GM21367 (cell line): ENCODE results near the gene PRAC1.

ENCODE experiments used
- ATAC-seq: cut with Tn5 transposase; IDR thresholded peaks from one replicate; pipeline ENCODE4 v1.9.1; 2021; ENCODE audit not compliant: unreplicated experiment

The PRAC1 gene

DNA sequence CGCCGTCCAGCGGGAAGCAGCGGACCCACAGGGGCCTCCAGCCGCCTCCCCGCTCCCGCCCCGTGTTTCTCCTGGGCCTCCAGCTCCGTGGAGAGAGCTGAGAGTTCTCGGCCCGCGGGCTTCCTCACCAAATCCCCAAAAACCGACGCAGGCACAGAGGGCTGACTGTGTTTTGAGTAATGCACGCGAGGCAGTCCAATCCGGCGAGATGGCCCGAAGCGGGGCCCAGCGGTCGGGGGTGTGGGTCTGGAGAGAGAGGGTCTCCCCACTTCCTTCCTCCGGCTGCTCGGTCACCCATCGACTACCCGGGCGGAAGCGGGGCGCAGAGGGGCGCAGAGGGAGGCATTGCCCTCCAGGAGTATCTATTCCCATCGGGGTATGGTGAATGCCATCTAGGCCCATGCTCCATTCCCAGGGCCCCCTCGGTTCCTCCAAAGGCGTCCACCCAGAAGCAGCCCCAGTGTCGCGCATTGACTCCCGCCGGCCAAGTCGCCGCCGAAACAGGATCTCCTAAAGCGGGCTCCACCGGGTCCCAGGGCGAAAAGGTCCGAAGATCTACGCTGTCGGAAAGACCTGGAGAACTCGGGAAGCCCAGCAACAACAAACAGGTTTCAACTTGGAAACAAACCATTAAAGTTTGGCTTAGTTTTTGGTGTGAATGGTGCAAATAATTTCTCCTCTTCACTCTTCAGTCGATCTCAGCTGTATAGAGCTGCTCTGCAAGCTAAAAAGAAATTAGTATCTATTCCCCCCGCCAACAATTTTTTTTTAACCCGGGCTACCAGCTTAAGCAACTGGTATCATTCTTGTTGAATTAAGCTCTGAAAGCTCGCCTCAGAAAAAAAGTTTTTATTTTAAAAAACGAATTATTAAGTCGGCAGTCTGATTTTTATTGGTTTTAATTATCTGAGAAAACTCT is 25.4 kb upstream of the PRAC1 start:
- ATAC-seq, result no peak

DNA sequence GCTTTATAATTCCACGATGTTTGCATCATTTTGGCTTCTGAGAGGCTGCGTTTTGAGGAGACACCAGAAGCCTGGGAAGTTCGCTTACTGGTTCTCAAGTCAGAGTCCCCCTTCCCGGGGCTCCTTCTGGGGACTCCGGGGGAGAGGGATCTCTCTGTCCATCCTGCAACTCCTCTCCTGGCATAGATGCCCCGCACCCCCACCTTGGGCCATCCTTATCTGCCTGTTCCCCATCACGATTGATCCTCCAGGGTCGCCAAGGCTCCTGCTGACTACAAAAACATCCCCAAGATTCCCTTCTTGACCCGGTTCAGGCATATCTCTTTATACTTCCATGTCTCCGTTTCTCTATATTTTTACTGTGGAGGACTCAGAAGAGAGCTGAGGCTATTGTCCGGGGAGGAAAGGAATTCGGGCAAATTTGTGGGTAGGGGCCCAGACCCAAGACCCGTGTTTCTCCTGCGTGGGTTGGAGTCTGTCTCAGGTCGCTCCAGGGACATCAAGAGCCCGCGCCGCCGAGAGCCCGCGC is 24.7 kb upstream of the PRAC1 start:
- no peak for ATAC-seq

DNA sequence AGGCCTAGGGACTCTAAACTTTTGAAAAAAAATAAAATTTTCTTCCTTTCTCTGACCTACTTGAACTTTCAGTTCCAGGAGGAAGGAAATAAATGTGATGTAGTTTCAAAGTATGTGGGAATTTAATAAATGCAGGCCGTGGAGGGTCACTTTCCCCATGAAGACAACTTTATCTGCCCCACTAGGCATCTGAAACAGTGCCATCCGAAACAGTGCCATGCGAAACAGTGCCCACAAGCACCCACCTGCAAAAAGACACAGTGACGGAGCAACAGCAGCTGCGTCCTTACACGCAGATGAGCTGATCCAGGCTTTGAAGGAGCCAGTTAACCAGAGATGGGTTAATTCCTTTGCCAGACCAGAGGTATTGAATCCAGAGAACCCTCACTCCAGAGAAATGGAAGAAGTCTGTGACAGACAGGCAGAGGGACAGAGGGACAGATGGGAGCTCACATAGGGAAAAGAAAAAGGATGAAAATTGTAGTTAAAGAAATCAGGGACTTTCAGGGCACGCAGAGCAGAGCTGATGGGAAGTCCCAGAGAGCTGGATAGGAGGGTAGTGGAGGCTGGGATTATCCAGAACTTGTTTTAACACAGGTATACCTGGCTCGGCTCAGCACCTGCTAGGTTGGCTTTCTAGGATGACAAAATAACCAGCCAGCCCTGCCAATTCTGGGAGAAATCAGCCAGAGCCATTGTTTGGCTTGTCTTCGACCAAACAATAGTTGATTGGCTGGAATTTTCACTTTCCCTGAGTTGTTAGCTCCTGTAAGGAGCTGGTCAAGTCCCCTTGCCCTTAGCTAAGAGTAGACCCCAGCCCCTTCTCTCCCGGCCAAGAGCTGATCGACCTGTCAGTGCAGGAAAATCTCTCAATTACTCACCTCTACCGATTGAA is 23.3 kb upstream of the PRAC1 start:
- no peak for ATAC-seq

DNA sequence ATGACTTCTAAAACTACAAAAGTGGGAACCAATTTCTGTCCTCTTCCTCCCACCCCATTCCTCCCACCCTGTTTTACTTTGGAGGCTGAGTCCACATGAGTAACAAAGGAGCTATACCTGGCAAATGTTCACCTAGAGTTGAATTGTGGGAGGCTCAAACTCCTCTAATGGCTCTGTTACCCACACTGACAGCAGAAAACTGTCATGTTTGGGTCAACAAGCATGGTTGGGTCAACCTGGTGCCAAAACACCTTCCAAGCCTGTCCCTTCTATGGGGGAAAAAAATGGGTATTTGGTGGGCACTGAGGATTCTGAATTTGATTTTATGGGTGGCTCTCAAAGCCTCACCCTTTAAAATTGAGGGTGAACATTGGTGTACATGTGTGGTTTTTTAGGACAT is 18.2 kb upstream of the PRAC1 start:
- ATAC-seq, result no peak

DNA sequence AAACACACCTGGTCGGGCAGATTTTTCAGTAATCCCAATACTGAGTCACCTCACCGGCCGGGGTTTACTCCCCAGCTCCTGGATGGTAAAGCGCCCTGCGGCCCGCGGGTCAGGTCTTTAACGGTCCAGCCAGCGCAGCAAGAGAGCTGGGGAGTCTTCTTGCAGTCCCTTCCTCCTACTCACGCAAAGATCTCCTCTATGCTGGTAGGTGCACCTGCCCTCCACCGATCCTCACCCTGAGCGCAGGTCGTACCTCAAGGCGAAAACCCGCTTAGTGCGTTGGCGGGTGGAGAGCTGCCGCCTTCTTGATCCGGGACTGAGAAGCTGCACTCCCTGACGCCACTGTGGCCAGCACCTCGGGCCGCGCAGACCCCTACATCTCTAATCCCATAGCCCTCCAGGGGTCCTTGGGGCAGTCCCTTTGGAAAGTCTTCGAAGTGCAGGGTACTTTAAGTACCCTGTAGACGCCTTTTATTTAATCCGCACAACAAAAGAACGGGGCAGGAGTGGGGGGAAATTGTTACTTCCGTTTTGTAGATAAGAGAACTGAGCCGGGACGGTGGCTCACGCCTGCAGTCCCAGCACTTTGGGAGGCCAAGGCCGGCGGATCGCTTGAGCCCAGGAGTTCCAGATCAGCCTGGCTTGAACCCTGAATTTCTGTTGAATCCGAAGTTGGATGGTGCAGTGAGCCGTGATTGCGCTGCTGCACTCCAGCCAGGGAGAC is 16.6 kb upstream of the PRAC1 start:
- no peak for ATAC-seq

DNA sequence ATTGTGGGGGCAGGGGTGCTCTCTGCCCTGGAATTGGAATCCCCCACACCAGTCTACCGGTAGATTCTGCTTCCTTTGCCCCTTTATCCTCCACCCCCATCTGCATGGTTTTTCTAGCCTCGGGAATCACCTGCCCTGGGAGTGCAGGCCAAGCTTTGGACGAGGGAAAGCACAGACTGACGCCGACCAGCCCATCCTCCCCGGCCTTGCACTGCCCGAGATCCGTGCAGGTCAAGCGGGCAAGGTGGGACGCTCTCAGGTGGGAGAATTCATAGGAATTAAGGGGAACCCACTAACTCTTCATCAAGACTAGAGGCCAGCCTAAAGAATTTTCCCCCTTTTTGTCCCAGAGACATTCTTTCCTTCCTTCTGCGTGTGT is 16.1 kb upstream of the PRAC1 start:
- no peak for ATAC-seq

DNA sequence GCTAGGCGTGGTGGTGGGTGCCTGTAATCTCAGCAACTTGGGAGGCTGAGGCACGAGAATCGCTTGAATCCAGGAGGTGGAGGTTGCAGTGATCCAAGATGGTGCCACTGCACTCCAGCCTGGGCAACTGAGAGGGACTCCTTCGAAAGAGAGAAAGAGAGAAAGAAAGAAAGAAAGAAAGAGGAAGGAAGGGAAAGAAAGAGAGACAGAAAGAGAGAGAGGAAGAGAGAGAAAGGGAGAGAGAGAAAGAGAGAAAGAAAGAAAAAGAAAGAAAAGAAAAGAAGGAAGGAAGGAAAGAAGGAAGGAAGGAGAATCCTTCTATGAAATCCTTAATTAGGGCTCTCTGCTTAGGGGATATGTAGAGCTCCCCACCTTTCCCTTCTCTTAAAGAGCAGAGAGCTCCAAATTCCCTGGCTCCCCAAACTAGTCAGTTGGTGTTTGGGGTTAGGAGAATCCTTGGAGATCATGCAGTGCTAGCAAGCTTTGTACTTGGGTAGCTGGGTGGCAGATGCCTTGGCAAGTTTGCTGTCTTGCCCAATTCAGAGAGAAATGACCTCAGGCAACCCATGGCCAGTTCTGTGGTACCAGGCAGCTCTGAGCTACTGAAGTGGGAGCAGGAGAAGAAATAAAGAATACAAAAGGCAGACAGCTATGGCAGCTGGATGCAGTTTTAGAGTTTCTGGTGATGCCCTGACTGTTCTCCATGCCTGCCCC is 15.2 kb upstream of the PRAC1 start:
- no peak for ATAC-seq

DNA sequence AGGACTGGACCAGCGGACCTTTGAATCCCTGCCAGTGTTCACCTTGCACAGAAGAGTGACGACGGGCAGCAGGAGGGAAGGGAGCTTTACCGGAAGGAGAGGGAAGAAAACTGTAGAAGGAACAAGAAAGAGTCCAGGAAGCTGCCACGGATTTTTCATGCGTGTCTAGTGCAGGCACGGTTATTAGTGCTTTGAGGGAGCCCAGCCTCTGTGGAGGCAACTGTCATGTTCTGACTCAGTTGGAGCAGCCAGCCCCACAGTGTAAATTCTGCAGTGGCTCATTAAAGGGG is 12.7 kb upstream of the PRAC1 start:
- ATAC-seq, result no peak

DNA sequence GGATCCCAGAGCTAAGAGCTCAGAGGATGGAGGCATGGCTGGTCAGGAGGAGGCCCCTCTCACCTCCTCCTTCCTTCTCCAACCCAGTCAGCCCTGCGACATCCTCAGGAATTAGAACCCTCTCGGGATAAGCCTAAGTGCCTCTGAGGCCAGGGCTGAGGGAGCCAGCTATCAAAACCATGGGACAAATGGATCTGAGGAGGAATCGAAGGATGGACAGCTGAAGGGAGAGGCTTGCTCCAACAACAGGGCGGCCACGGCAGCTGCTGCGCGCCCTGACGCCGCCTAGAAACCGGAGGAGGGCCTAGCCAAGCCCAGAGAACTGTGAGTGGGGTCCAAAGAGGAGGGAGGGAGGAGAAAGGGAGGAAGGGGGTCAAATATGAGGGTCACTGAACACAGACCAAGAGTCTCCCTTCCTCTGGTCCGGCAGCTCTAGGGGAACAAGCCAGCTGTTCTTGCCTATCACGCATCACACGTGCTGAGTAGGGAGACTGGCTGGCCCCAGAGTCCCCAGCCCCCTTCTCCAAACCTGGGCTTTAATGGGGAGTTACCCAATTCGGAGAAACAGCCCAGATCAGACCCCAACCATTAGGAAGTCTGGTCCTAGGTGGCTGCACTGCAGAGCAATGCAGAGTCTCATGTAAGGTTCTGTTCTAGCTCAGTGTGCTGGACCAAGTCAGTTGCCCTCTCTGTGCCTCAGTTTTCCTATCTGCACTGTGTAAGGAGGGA is 12.2 kb upstream of the PRAC1 start:
- ATAC-seq, result no peak

DNA sequence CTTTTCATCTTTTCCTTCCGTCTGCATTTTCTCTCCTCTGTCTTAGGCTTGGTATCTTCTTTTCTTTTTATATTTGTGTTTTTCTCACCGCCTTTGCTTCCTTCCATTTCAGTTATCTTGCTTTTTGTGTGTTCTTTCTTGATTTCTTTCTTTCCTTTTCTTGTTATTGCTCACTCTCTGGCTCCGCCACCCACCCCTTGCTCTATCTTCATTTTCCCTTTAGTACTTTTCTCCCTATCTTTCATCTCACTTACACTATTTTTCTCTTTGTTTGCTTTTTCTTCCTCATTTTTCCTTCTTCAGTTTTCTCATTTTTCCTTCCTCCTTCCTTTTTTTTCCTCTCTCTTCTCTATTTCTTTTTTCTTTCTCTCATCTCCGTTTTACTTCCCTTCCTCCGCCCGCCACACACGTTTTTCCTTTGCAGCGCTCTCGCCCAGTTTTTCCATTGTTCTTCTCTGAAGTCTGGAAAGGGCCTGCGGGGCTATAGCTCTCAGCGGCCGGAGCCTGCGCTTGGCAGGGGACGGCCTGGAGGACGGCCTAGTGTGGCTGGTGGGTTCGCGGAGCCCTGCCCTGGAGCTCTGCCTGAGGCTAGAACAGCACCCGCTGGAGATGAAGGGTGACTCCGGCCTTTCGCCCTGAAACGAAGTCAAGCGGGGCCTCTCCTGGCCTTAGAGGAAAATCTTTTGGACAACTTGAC is 11.5 kb upstream of the PRAC1 start:
- no peak for ATAC-seq

DNA sequence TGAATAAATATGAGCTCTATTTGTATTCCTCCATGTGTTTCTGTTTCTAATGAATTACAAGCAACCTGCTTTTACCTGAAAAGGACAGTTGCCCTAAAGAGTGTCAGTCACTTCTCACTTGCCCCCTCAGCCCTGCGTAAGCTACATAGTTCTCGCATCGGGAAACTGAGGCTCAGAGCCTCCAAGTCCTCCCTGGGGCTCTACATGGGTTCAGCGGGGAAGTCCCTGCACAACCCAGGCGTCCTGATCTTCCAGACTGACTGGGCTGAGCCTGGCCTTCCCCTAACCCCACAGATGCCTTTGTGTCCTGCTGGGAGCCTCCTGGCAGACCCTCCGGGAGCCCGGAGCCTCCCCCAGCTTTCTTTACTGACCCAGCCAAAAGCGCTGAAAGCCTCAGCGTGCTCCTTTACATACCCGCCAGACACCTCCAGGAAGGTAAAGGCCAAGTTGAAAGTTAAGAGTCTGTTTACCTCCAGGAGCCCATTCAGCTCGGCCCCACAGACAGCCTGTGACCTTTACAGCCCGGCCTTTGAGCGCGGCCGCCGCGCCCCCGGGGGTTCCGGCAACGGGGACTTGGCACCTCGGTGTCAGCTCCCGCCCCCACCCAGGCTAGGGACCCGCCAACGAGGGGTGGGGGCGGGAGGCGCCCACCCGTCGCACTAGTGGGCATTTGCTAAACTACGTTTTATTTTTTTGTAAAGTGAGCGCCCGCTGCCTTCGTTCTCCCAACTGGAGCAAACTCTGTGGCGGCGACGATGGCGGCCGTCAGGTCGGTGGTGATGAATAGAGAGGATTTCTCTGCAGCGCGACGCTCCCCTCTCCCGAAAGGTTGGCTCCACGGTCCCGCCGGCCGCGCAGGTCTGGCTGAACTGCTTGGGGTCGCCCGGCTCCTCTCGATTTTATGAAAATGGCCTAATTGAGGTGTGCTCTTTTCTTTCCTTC is 10.6 kb upstream of the PRAC1 start:
- ATAC-seq, result no peak

DNA sequence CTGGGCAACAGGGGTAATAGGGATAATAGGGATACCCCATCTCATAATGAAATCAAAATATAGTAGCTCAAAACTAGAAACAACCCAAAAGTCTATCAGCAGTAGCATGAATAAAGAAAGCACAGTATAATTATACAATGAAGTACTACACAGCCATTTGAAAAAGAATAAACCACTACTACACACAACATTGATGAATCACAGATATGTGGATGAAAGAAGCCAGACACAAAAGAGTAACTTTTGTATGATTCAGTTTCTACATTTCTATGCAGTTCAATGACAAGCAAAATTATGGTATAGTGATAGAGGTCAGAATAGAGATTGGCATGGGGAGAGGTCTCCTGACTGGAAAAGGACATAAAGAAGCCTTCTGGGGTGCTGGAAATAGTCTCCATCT is 9.0 kb upstream of the PRAC1 start:
- no peak for ATAC-seq

DNA sequence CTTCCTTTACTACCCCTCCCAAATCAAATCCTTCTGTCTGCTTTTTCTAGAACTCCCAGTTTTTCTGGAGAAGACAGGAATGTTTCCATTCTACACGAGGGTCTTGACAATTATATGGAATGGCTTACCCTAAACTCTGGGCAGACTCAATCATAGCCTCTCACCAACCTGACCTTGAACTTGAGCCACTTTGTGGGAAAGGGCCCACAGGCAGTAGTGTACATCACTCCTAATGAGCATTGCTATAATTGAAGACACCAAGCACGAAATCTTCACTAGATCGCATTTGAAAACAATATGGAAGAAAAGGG is 7.9 kb upstream of the PRAC1 start:
- no peak for ATAC-seq

DNA sequence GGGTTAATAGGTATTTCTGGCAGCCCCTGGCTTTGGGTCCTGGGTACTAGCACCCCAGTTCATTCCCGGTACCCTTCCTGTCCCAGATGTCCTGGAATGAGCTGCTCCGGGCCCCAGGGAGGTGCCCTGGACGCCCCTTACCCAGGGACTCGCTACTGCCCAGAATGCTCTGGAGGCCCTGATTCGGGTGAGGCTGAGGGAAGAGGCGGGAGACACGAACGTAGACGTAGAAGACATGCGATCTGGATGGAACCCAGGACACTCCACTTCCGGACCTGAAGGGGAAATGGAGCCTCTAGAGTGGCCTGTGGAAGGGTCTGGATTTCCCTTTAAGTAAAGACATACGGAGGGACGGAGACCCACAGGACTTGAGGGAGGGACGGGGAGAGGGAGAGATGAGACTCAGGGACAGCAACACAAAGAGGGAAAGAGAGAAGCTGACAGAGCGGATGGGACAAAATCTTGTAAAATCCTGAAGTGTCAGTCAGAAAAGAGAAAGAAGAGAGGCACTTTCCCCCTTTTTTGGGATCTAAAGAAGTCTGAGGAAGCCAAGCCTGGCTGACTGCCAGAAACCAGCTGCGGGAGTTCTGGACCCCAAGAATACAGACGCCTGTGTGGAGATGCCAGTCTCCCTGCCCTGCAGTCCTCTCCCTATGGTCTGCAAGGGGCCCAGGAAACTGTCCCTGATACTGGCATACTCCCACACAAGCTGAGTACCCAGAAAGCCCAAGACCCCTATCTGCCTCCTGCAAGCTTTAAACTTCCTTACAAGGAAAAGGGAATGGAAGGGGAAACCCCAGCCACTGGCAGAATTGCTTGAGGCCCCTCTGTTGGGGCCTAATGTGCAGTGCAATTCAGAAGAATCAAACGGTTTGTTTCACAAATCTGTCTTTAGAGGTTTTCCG is 7.3 kb upstream of the PRAC1 start:
- ATAC-seq, result no peak

DNA sequence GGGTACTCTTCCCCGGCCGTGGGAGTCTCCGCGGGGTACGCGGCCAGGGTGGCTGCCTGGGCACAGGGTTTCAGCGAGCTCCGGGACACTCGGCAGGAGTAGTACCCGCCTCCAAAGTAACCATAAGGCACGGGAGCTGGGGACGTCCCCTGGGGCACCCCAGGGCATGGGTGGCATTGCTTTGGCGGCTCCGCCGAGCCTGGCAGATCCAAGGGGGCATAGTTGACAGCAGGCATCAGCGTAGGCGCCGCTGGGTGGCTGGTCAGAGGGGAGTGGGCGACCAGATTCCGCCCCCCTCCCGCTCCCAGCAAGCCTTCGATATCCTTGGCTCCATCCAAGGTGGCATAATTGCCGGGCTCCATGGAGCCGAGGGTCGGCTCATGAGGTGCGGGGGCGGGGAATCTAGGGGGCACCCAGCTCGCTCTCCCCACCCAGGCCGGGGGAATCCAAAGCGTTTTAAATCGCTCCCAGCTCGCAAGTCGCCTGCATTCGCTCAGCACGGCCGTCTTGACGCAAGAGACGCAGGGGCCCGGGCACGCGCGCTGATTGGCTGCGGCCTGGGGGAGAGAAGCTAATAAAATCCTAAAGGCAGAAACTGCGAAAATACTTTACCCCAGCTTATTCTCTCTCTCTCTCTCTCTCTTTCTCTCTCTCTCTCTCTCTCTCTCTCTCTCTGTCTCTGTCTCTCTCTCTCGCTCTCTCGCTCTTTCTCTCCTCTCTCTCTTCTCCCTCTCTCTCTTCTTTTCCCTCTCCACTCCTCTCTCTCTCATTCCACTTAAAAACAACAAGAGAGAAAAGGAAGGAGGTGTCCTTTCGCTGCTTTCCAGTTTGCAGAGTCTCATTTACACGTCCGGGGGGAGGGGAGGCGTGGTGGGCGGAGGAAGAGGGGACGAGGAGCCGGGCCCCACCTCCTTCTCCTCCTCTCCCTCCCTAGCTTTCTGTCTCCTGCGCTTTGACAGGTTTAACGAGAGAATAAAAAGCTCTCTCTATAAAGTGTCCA is 6.2 kb upstream of the PRAC1 start, which contains the start of gene HOXB13:
Gene HOXB13, minus strand, starts transcription at position 519 of the 1,000 bp plus-strand sequence. Its CDS starts 157 bp downstream, at position 362.
- ATAC-seq, result no peak
